GM21723 (cell line): ENCODE data around the gene CCBE1.
"Not testable (repeated sequence)": the region's sequence is repeated elsewhere in the genome, so short reads cannot be mapped to it uniquely, and the experiment has no call there.

Experiments used
- ATAC-seq: cut with Tn5 transposase; IDR thresholded peaks from one replicate; pipeline ENCODE4 v1.9.1; 2021; ENCODE audit warnings: mild to moderate bottlenecking, moderate library complexity; ENCODE audit not compliant: unreplicated experiment

The CCBE1 gene

GRCh38 chr18:59685501-59685900 is 11.7 kb downstream of the CCBE1 start:
- ATAC-seq, result no peak

GRCh38 chr18:59684777-59685176 is 12.4 kb downstream of the CCBE1 start:
- no peak for ATAC-seq

GRCh38 chr18:59681521-59682004 is 15.7 kb downstream of the CCBE1 start:
- ATAC-seq, result no peak

GRCh38 chr18:59681051-59681450 is 16.2 kb downstream of the CCBE1 start:
- ATAC-seq, result no peak

GRCh38 chr18:59675346-59675745 is 21.9 kb downstream of the CCBE1 start:
- no peak for ATAC-seq

- no peak for ATAC-seq
These were observed 22.3 kb downstream of the CCBE1 start for GRCh38 chr18:59674903-59675270.

- ATAC-seq, result no peak
These were observed 22.9 kb downstream of the CCBE1 start for GRCh38 chr18:59674186-59674902.

- ATAC-seq, result no peak
These were observed 24.9 kb downstream of the CCBE1 start for GRCh38 chr18:59672235-59672711.

GRCh38 chr18:59671551-59671950 is 25.7 kb downstream of the CCBE1 start:
- ATAC-seq, result no peak

- no peak for ATAC-seq
These were observed 27.2 kb downstream of the CCBE1 start for GRCh38 chr18:59669872-59670657.

- no peak for ATAC-seq
These were observed 29.7 kb downstream of the CCBE1 start for GRCh38 chr18:59667488-59667887.

- ATAC-seq, result not testable (repeated sequence)
These were observed 31.2 kb downstream of the CCBE1 start for GRCh38 chr18:59666007-59666402.

- no peak for ATAC-seq
These were observed 31.9 kb downstream of the CCBE1 start for GRCh38 chr18:59665057-59666006.

GRCh38 chr18:59664329-59664728 is 32.9 kb downstream of the CCBE1 start:
- ATAC-seq, result no peak

- no peak for ATAC-seq
These were observed 34.1 kb downstream of the CCBE1 start for GRCh38 chr18:59663096-59663495.

- no peak for ATAC-seq
These were observed 35.1 kb downstream of the CCBE1 start for GRCh38 chr18:59661891-59662701.

GRCh38 chr18:59660786-59661743 is 36.2 kb downstream of the CCBE1 start:
- no peak for ATAC-seq

GRCh38 chr18:59660366-59660765 is 36.9 kb downstream of the CCBE1 start:
- no peak for ATAC-seq
